Measurements from ENCODE around the gene TAF6. TPM values are rescaled to one million over a fixed set of nuclear protein-coding genes. Genes with fewer than 3 reads are reported as not detected.

Gene TAF6
- total and polyA plus RNA-seq, 2 of the 4 experiments (the other 2 are of a cell fraction), result 11.3 to 55.3 TPM

- Histone ChIP-seq H3K9ac (ENCODE audit: low read depth, low read length) (peak overlapping the region; percentile 67), H2AFZ (replicated peaks; ENCODE audit: low read length, poor library complexity) (peak overlapping the region; percentile 96), H3K18ac (ENCODE audit: low read depth, low read length) (no peak overlapping the region), H2BK20ac (ENCODE audit: low read depth, low read length) (no peak overlapping the region), H2AK5ac (ENCODE audit: low read depth, low read length) (peak overlapping the region; percentile 13; the same call in 1 of the 2 replicates), H2BK15ac (ENCODE audit: low read depth, low read length) (peak overlapping the region; percentile 19; the same call in 1 of the 3 replicates), H3K9me1 (ENCODE audit: insufficient read depth, low read length) (peaks cover 17% of the 10 kb centered on the region), H3K56ac (ENCODE audit: extremely low read depth, insufficient read depth, low read length) (peak overlapping the region; percentile 24; the same call in 1 of the 2 replicates), H4K20me1 (ENCODE audit: insufficient read depth, low read length) (no peaks in the 10 kb centered on the region; the same call in 1 of the 2 replicates), H2BK120ac (ENCODE audit: low read depth, low read length) (no peak overlapping the region), H4K5ac (ENCODE audit: low read depth, low read length) (peak overlapping the region; percentile 11), H3K4me3 (ENCODE audit: insufficient read depth, low read depth, low read length) (peak overlapping the region; percentile 61), H2AK9ac (replicated peaks; ENCODE audit: low read depth, low read length, poor library complexity) (peak overlapping the region; percentile 87), H3K23ac (ENCODE audit: low read depth, low read length) (peak overlapping the region; percentile 66; the same call in 1 of the 2 replicates), H3K27me3 (ENCODE audit: control insufficient read depth, insufficient read depth, low read length) (no peaks in the 10 kb centered on the region), H4K8ac (ENCODE audit: low read depth in 2 of 2, low read length in 2 of 2) (peak overlapping the region; percentile 48 to 77; a peak in 2 of 4 replicates), H3K36me3 (ENCODE audit: control insufficient read depth, insufficient read depth, low read length) (peaks cover 4% of the 10 kb centered on the region; the same call in 1 of the 2 replicates), H3K4me2 (ENCODE audit: low read depth, low read length) (peak overlapping the region; percentile 84), H4K91ac (ENCODE audit: insufficient read depth, low read depth, low read length) (peak overlapping the region; percentile 42; the same call in 1 of the 2 replicates), H3K14ac (replicated peaks; ENCODE audit: low read depth, low read length) (peak overlapping the region; percentile 15; the same call in 1 of the 2 replicates), H3K27ac (ENCODE audit: insufficient read depth, low read length) (peak overlapping the region; percentile 45), H3K79me1 (ENCODE audit: low read depth in 1 of 2, low read length in 2 of 2) (peaks cover 28 to 54% of the 10 kb centered on the region in 2 experiments), H3K4me1 (ENCODE audit: control insufficient read depth, insufficient read depth, low read length) (peaks cover 6% of the 10 kb centered on the region; the same call in 1 of the 2 replicates), H3K4ac (ENCODE audit: low read depth, low read length) (peak overlapping the region; percentile 85), H3K9me3 (ENCODE audit: control insufficient read depth, insufficient read depth, low read length) (no peaks in the 10 kb centered on the region), H2BK5ac (ENCODE audit: low read depth, low read length, poor library complexity, severe bottlenecking) (peak overlapping the region; percentile 73)
- no CpG with 5 or more reads among the region's 1 CpG for WGBS, 2 experiments (ENCODE audit: extremely low coverage in 2 of 2, insufficient read length in 1 of 2)
- ATAC-seq (ENCODE audit: low read depth) (no peak), DNase-seq (no peak)
- CTCF ChIA-PET, result interaction anchor here (0.7 kb wide), 1 partner anchor 10 kb away, joined by 3 read pairs; no protein-coding TSS in a partner anchor
- POLR2A ChIA-PET (ENCODE audit: unreplicated experiment), result interaction anchor here (0.6 to 1.4 kb wide), 2 partner anchors 19 to 276 kb away, joined by 3 to 6 read pairs; partner anchors contain the start of gene AP4M1
- no peak for TF ChIP-seq FOS (IDR thresholded peaks at IDR 0.05; ENCODE audit: low read depth, low read length)
- no peak for TF ChIP-seq RAD21 (IDR thresholded peaks at IDR 0.05; ENCODE audit: low read length)
- TF ChIP-seq MAZ (IDR thresholded peaks at IDR 0.05; ENCODE audit: borderline replicate concordance, low read depth, low read length), result no peak
- TF ChIP-seq CEBPB (IDR thresholded peaks at IDR 0.05; ENCODE audit: low read depth, low read length), result no peak
- no peak for TF ChIP-seq CTCF (conservative IDR thresholded peaks at IDR 0.05; ENCODE audit: low read depth, low read length)
- no peak for TF ChIP-seq BHLHE40 (IDR thresholded peaks at IDR 0.05; ENCODE audit: low read depth, low read length)
- no TSS peak for BruUV-seq (replicated peaks)
- dilution Hi-C loops (cut with HindIII; ENCODE audit: low sequenced_read_pairs, unreplicated experiment) (no loop called here), intact Hi-C loops (cut with micrococcal nuclease) (no loop called here), in situ Hi-C loops (cut with MboI; ENCODE audit: low sequenced_read_pairs) (no loop called here)
Observed at GRCh38 chr7:100120733-100121036, 1.5 kb upstream of the TAF6 start.
